SK-N-SH (cell line): ENCODE measurements around the gene NAPB.

Source experiments
- CHD2 ChIP-seq: fragments of 150-350 bp; IDR thresholded peaks from 2 replicates; pipeline ENCODE4 v1.6.1; 2018; ENCODE audit warnings: low read length; ENCODE audit not compliant: partially characterized antibody
- EP300 ChIP-seq, 2 experiments: IDR thresholded peaks; 2 replicates each; pipeline versions ENCODE4 v1.4.0 to v1.6.1; 2012; ENCODE audit warnings: borderline replicate concordance in 1 of 2, low read depth in 1 of 2, low read length in 1 of 2

GRCh38 chr20:23361119-23361475 lies 60.2 kb downstream of the NAPB start:
- TF ChIP-seq EP300 (IDR thresholded peaks at IDR 0.05; ENCODE audit: borderline replicate concordance in 1 of 2, low read depth in 1 of 2, low read length in 1 of 2): no peak
- TF ChIP-seq CHD2: no peak
